HG02981 (cell line): ENCODE results near the gene ZNF574.
A peak's percentile ranks its signal among the peaks of the same experiment; 100 is the strongest.
"Not testable (repeated sequence)": the region's sequence is repeated elsewhere in the genome, so short reads cannot be mapped to it uniquely, and the experiment has no call there.

Source experiments
- ATAC-seq: cut with Tn5 transposase; IDR thresholded peaks from one replicate; pipeline ENCODE4 v1.9.1; 2021; ENCODE audit warnings: mild to moderate bottlenecking, moderate library complexity; ENCODE audit not compliant: unreplicated experiment

Gene ZNF574

GRCh38 chr19:42075616-42076379, at the start of gene ZNF574:
Gene ZNF574, plus strand, starts transcription at chr19:42076166. Its CDS starts 2,441 bp downstream, at chr19:42078607.
- ATAC-seq = peak; percentile 93

- no peak for ATAC-seq
These were observed 47.4 kb upstream of the ZNF574 start for GRCh38 chr19:42028304-42029216.

GRCh38 chr19:42030645-42031440, 45.1 kb upstream of the ZNF574 start:
- no peak for ATAC-seq

- ATAC-seq = no peak
These were observed 43.5 kb upstream of the ZNF574 start for GRCh38 chr19:42032431-42032830.

GRCh38 chr19:42033413-42033812, 42.6 kb upstream of the ZNF574 start:
- no peak for ATAC-seq

GRCh38 chr19:42034640-42035391, 41.1 kb upstream of the ZNF574 start:
- ATAC-seq = not testable (repeated sequence)

- no peak for ATAC-seq
These were observed 38.3 kb upstream of the ZNF574 start for GRCh38 chr19:42037649-42038048.

- ATAC-seq = no peak
These were observed 37.3 kb upstream of the ZNF574 start for GRCh38 chr19:42038666-42039065.

- no peak for ATAC-seq
These were observed 35.9 kb upstream of the ZNF574 start for GRCh38 chr19:42040031-42040430.

- not testable (repeated sequence) for ATAC-seq
These were observed 35.5 kb upstream of the ZNF574 start for GRCh38 chr19:42040491-42040890.

- no peak for ATAC-seq
These were observed 33.4 kb upstream of the ZNF574 start for GRCh38 chr19:42042455-42043170.

GRCh38 chr19:42045575-42045974, 30.4 kb upstream of the ZNF574 start:
- no peak for ATAC-seq

GRCh38 chr19:42048992-42049391, 27.0 kb upstream of the ZNF574 start:
- no peak for ATAC-seq

- ATAC-seq = no peak
These were observed 24.5 kb upstream of the ZNF574 start for GRCh38 chr19:42051166-42052115.

- ATAC-seq = no peak
These were observed 23.6 kb upstream of the ZNF574 start for GRCh38 chr19:42052241-42052863.

GRCh38 chr19:42053037-42053935, 22.7 kb upstream of the ZNF574 start:
- no peak for ATAC-seq

GRCh38 chr19:42054205-42054604, 21.8 kb upstream of the ZNF574 start:
- no peak for ATAC-seq
